DMS153 treated with DMSO at 0.1 percent for 48 hours (cell line): ENCODE results near the gene SLC9A6.

ENCODE experiments used
- DNase-seq: peaks from one replicate; lab custom pipeline; 2025; ENCODE audit not compliant: unreplicated experiment; lab: John Stamatoyannopoulos, UW

The SLC9A6 gene

DNA sequence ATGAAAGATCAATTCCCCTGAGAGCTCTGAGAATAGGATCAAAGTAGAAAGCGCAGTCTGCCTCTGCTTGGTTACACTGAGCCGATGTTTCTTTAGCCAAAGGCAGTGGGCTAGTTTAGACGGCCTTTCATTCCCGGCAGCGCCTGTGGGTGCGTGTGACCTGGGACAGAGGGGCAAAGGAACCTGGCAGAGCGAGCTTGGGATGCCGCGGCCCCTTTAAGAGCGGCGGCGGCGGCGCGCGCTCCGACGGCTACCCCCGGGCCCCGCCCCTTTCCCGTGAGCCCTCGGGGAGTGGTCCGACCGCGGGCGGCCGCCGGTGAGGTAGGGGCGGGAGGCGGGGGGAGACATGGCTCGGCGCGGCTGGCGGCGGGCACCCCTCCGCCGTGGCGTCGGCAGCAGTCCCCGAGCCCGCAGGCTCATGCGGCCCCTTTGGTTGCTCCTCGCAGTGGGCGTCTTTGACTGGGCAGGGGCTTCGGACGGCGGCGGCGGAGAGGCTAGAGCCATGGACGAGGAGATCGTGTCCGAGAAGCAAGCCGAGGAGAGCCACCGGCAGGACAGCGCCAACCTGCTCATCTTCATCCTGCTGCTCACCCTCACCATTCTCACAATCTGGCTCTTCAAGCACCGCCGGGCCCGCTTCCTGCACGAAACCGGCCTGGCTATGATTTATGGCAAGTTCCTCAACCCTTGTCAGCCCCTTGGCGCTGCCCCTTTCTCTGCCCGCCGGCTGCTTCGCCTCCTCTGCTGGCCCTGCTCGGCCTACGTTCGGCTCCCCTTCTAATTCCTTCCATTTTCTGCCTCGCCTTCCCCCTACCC is at the start of gene SLC9A6:
SLC9A6 (plus strand) TSS at position 279 of the 816 bp plus-strand sequence; CDS start at position 503, 224 bp downstream.
- peak; percentile 50 for DNase-seq

DNA sequence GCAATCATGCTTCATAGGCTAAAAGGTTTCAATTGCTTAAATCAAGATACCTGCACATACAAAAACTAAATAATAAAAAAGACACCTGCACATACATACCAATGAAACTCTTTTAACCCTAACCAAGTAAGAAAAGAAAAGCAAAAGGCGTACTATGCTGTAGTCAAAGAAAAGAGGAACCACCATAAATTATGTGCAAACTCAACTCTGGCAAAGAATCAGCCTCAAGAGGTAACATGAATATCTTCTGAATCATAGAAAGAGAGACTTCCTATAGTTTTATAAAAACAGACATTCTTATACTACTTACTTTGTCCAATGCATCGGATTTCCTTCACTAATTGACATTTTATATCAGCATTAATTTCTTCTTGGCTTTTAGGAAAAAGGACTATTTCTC is 40.7 kb upstream of the SLC9A6 start:
- DNase-seq: no peak

DNA sequence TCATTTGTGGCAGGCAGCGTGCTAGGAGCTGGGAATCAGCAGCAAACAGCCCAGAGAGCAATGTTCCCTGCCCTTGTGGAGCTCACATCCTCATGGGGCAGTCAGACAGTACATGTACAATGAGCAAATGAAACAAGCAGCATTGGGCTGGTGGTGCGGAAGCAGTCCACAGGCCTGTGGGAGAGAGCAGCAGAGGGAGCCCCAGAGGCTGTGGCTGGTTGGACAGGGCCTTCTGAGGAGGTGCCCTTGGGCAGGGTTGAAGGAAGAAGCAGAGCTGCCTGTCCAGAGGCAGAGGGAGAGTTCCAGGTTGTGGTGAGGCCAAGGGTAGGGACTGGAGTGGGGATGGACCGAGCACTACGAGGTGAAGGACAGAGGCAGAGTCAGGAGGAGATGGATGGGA is 33.9 kb upstream of the SLC9A6 start:
- no peak for DNase-seq

DNA sequence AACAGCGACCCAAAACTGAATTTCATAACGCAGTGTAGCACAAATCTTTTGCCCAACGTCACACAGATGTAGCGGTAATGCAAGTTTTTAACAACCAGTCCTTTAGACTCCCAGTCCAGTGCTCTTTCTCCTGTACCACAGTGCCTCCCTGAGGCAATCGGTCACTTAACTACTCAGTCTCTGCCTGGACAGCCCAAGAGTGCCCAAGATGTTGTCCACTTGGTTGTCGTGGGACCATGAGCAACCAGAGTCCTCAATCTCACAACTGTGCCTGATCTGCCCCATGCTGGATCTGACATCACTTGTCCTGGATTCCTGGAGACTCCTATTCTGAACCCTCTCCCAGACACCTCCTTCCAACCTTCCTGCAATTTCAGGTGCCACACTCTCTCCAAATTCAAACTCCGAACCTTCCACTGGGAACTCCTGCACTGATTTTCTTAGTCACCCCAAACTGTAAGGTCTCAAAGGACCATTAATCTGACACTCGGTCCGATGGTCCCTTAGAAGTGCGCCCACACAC is 12.1 kb upstream of the SLC9A6 start:
- no peak for DNase-seq

DNA sequence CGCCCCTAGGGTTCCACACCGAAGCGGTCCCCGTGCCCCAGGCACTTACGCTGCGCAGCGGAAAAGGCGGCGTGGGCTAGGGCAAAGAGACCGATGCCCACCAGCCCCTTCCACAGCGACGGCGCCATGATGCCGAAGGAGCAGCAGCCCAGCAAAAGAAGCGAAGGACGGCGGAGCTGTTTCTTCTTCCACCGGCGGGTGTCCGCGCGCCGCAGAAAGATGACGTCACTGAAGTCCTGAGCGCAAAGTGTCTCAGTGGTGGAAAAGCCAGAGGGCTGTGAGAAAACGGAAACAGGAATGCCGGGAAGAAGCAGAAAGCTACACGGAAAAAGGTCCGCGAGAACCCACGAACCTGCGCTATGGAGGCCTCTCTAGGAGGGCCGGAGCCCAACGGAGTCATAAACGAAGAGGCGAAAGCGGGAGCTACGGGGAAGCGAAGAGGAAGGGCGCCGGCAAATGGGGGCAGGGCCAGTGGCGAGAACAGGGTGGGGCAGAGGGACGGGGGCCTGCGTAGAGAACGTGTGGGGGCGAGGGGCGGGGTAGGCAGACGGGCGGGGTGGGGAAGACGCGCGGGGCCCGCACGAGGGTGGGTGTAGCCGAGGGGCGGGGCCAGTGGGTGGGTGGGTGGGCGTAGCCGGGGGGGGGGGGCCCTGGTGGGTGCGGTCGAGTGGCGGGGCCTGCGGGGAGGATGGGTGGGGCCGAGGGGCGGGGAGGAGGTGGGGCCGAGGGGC is 11.5 kb upstream of the SLC9A6 start, which contains the start of gene MMGT1:
MMGT1 (minus strand) TSS at position 441 of the 731 bp plus-strand sequence; CDS start at position 128, 313 bp downstream.
- peak; percentile 86 for DNase-seq

DNA sequence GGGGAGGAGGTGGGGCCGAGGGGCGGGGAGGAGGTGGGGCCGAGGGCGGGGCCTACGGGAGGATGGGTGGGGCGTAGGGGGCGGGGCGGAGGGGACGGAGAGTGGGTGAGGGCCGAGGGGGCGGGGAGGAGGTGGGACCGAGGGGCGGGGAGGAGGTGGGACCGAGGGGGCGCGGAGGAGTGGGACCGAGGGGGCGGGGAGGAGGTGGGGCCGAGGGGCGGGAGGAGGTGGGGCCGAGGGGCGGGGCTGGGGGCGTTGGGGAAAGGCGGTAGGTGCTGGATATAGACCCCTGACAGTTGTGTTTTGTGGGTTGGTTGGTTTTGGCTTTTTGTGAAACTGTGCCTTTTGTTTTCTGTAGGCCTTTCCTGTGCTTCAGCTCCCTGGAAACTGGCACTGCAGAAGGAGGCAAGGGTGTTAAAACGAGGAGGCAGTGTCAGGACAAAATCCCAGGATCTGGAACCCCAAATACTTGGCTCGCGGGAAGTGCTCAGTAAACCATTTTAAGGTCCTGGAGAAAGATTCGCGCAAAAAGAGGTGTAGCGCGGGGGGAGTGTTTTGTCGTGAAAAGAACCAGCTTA is 10.9 kb upstream of the SLC9A6 start:
- DNase-seq: no peak

DNA sequence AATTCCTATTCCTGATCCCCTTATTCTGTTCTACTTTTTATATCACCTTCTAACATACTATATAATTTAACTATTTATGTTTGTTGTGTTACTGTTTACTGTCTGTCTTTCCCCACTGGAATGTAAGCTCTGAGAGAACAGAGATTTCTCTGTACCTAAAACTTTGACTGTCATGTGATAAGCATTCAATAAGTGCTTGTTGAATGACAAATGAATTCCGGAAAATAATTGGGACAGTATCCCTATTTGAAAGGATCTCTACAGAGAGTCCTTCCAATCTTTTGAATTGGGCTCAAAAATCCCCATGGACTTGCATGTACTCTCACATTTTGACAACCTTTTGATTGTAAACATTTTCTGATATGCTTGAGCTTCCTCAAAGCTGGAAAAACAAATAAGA is 9.8 kb upstream of the SLC9A6 start:
- DNase-seq: no peak

DNA sequence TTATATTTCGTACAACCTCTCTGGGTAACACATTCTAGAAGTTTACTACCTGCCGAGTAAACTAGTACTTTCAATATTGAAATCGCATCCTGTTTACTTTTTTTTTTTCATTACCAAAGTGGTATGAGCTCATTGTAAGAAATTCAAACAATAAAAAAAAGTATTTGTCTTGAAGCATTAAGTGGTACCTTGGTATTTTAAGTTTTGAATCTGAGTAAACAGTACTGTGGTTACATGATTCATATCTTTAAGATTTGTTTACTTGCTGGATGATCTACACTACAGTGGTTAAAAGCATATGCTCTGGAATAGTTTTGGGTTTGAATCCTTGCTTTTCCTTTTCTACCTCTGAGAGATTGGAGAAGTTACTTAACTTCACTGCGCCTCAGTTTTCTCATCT is 7.6 kb upstream of the SLC9A6 start:
- no peak for DNase-seq

DNA sequence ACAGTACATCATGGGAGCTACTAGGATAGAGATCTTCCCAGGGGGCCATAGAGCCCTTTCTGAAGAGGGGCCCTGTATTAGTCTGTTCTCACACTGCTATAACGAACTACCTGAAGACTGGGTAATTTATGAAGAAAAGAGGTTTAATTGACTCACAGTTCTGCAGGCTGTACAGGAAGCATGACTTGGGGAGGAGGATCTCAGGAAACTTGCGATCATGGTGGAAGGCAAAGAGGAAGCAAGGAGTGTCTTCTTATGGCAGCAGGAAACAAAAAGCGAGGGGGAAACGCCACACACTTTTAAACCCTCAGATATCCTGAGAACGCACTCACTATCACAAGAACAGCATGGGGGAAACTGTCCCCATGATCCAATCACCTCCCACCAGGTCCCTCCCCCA is 4.2 kb upstream of the SLC9A6 start:
- DNase-seq: no peak

DNA sequence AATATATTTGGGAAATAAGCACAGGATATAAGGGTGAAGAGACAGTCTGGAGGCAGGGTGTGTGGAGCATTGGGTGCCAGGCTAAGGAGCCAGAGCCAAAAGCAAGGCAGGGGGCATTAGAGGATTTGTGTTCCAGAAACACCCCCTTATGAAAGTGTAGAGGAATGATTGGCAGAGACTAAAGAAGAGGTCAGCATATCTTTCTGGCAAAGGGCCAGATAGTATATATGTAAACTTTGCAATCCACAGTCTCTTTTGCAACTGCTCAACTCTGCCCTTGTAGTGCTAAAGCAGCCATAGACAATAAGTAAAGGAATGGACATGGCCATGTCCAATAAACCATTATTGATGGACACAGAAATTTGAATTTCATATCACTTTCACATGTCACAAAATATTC is 3.6 kb upstream of the SLC9A6 start:
- no peak for DNase-seq

DNA sequence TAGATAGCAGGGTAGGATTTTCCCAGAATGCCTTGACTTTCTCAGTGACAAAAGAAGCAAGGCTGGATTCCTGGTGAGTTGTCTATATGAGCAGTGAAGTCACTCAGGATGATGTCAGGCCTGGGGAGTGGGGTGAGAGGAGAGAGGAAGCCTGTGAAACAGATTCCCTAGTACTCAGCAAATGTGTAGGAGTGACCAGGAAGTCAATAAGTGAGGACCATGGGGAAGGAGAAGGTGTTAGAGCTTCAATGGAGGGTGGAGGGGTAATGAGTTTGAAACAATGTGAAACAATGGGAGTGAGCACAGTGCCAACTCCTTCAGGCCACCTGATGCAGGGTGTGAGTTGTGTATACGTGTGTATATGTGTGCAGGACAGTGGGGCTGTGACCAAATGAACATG is 2.4 kb upstream of the SLC9A6 start:
- DNase-seq: no peak

DNA sequence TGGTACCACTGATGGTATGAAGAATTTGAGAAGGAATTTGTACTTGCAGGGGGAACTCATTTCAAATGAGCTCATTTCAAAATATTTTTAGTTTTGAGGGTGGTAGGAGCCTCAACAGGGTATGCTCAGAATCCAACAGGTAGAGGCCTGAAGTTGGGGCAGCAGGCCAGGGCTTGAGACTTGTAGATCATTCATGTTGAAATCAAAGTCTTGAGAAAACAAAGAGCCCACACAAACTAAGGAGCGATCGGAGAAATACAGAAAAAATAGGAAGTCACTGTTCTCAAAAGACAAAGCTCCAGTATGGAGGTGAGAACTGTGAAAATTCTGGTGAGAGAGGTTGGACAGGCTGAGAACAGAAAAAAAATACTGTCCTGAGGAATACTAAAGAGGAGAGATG is 979 bp upstream of the SLC9A6 start:
- no peak for DNase-seq

DNA sequence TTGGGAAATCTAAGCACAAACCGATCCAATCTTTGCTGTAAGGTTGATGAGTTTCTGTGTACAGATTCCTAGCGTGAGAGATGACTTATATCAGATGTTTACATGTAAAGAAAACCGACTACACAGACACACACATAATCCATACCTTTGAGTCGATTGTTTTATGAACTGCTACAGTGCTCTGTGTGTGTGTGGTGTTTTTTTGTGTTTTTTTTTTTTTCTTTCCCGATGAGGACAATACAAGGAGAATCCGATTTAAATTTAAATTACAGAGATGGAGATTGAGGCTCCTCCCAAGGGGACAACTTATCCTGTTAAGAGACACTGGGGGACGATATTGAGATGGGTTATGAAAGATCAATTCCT is 461 bp upstream of the SLC9A6 start:
- DNase-seq: no peak

DNA sequence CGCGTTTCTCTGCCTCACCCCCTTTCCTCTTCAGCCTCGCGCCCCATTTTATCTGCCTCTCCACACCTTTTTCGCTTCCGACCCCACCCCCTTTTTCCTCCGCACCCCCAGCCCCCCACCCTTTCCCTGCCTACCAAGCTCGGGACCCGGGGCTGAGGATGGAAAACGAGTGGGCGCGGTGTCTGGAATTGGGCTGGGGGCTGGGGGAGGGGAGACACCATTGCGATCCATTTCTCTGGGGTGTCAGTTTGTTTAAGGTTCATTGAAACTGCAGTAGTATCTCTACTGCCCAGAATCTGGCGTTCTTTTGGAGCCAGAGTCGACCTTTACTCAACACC is 707 bp downstream of the SLC9A6 start:
- DNase-seq: no peak

DNA sequence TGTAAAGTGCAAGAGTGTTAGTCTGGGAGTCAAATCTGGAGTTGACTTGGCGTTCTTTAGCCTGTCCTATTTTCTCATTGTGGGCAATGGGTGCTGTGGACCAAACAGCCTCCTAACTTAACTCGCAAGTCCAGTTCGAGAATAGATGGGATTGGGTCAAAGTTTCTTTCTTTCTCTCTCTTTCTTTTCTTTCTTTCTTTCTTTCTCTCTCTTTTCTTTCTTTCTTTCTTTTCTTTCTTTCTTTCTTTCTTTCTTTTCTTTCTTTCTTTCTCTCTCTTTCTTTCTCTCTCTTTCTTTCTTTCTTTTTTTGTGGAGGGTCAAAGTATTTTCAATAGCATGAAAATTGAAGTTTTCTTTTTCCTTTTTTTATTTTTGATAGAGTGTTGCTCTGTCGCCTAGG is 3.0 kb downstream of the SLC9A6 start:
- DNase-seq: no peak

DNA sequence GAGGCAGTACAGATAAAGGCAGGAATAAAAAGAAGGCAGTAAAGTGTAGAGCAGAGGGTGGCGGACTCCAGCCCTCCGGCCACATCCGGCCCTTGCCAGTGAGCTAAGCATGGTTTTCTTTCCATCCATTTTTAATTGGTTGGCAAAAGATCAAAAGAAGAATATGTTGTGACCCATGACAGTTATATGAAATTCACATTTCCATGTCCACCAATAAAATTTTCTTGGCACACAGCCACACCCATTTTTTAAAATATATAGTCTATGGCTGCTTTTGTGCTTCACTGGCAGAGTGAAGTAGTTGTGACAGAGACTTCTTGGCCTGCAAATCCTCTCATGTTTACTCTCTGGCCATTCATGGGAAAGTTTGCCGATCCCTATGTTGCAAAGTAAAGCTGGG is 29.8 kb downstream of the SLC9A6 start:
- no peak for DNase-seq

DNA sequence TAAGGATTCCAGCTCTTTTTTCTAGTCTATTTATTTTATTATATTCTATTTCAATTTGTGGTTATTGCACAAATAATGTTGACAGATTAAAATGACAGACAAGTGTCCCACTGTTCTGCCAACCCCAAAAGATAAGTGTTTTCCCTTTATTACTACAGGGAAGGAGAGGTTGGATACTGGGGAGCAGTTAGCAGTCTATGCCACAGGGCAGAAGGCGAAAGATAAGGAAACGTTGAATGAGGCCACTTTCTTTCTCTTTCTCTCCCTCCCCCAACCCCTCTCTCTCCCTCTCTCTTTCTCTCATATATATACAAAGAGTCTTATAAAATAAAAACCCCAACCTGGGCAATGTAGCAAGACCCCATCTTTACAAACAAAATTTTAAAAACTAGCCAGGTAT is 31.6 kb downstream of the SLC9A6 start:
- no peak for DNase-seq

DNA sequence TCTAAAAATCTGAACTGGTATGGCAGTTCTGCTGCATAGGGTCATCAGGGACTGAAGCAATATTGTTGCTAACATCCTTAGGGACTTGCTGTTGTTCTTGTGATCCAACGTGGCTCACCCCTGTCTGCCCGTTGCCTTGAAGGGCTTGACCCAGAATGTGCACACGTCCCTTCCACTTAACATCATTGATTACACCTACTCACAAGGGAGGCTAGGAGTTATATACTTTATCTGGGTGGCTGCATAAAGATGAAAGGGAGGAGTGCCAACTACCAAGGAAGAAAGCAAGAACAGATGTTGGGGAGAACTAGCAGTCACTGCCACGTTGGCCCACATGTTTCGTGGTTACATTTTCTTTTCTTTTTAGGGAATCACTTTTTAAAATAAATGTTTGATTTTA is 34.0 kb downstream of the SLC9A6 start:
- no peak for DNase-seq

DNA sequence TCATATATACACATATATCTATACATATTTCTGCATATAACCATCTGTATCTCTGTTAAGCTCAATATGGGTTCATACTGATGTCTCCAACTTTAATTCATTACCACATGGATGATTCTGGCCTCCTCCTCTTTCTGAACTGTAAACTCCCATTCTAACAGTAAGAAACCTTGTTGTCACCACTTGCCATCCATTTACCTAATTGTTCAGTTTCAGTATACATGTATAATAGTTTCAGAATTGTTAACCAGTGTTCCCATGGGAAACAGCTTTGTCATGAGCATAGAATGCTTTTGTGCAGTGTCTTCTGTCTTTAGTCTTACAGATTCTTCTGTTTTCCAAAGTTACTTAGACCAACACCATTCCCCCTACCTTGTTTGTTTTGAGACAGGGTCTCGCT is 35.9 kb downstream of the SLC9A6 start:
- DNase-seq: no peak

DNA sequence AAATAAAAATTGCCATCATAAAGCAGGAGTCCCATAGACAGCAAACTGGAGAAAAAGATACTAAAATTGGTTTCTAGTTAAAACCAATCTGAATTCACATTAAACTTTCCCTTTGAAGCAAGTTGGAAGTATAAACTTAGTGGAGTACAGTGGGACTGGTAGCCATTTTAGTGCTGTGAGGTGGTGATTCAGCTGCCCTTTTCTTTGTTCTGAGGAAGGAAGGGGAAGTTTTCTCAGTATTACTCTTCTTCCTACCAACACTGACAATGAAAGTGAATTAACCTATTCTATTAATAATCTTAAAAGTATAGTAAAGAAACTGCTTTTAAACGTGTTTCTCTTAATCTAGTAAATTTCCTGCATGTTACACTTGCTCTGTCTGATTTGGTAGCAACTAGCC is 36.7 kb downstream of the SLC9A6 start:
- DNase-seq: no peak

DNA sequence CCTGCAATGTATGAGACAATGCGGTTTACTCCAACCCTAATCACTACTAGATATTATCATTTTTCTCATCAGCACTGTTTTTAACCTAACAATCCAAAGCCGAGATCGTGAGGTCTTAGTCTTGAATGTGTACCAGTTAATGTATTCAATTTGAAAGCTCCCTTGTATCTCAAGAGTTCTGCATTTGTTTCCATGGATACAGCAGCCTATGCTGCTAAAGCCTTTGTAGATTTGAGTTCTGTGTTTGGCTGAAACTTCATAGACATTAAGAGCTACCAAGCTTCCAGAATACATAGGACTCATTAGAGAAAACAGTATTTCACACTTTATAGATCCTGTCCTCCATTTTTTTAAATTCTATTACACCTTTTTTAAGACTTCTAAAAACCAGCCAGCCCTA is 39.9 kb downstream of the SLC9A6 start:
- no peak for DNase-seq

DNA sequence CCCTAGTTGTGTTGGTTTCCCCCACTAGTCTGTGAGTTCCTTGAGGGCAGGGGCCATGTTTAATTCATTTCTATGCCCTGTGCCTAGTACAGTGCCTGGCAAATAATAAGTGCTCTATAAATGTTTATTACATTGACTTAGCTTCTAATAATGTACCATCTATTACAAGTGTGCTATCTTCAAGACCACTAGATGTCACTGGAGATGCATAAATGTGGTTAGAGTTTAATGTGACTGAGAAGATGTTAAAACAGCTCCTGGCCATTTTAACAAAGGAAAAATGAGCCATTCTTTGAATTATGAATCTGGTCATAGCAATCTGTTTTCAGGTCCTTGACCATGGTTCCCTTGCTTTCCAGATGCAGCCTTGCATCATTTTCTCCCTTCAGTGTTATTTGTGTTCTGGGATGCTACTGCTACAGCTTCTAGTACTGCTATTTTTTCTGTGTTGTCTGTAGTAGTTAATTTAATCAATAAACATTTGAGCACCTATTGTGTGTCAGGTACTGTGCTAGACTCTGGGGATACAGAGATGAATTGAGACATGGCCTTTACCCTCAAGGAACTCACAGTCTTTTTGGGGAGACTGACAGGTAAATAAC is 43.2 kb downstream of the SLC9A6 start:
- DNase-seq: peak; percentile 2
